HEK293 (cell line): ENCODE results near the gene OOSP4B.

Source experiments
- CTCF ChIA-PET: fragments of 350-600 bp; formaldehyde crosslinking; extraction: SDS; loops from one replicate; lab custom pipeline; 2021; ENCODE audit warnings: antibody characterized with exemption; lab: Yijun Ruan, JAX
- POLR2A ChIA-PET: fragments of 300-600 bp; formaldehyde crosslinking; extraction: SDS; loops from one replicate; lab custom pipeline; 2020; ENCODE audit warnings: antibody characterized with exemption, inconsistent platforms; lab: Yijun Ruan, JAX
- H3K27ac ChIP-seq: fragments of 200-500 bp; sonication (Bioruptor generic); 2 replicates; pipeline ENCODE4 v1.5.1; 2014; ENCODE audit warnings: low read depth, low read length, control low read depth, inconsistent platforms; ENCODE audit errors: extremely low read depth
- H3K36me3 ChIP-seq, 2 experiments: fragments of 200-500 bp in 1 of 2; sonication (Bioruptor generic) in 1 of 2; 1 replicate in 1 of 2; 2 replicates in 1 of 2; pipeline ENCODE4 v1.5.1; 2014 to 2017; ENCODE audit warnings: inconsistent platforms in 2 of 2, low read length in 2 of 2; ENCODE audit not compliant: control insufficient read depth in 2 of 2, insufficient read depth in 1 of 2
- H3K4me1 ChIP-seq: fragments of 200-500 bp; sonication (Bioruptor generic); 2 replicates; pipeline ENCODE4 v1.5.1; 2014; ENCODE audit warnings: mild to moderate bottlenecking, low read length, inconsistent platforms; ENCODE audit not compliant: control insufficient read depth, insufficient read depth
- H3K4me3 ChIP-seq: 2 replicates; pipeline ENCODE4 v1.5.1; 2011; ENCODE audit warnings: low read depth, mild to moderate bottlenecking, control low read depth, low read length, moderate library complexity
- H3K9me3 ChIP-seq: fragments of 200-500 bp; sonication (Bioruptor generic); 2 replicates; pipeline ENCODE4 v1.5.1; 2014; ENCODE audit warnings: low read depth, low read length, inconsistent platforms; ENCODE audit not compliant: control insufficient read depth, insufficient read depth
- BCL11A ChIP-seq: fragments of 450-650 bp; formaldehyde crosslinking; IDR thresholded peaks from 2 replicates; pipeline ENCODE4 v1.5.1; 2016; ENCODE audit warnings: low read depth, missing biosample characterization, missing genetic modification characterization
- ZNF174 ChIP-seq: fragments of 450-650 bp; formaldehyde crosslinking; IDR thresholded peaks from 2 replicates; pipeline ENCODE4 v1.5.0; 2017; ENCODE audit warnings: missing biosample characterization, mild to moderate bottlenecking, missing genetic modification characterization
- ZNF426 ChIP-seq: fragments of 450-650 bp; formaldehyde crosslinking; IDR thresholded peaks from 2 replicates; pipeline ENCODE4 v1.5.1; 2017; ENCODE audit warnings: missing biosample characterization, missing genetic modification characterization, mild to moderate bottlenecking, inconsistent platforms, moderate library complexity
- ZNF510 ChIP-seq: fragments of 450-650 bp; formaldehyde crosslinking; IDR thresholded peaks from 2 replicates; pipeline ENCODE4 v1.5.1; 2018; ENCODE audit warnings: mild to moderate bottlenecking, missing genetic modification characterization, missing biosample characterization; ENCODE audit not compliant: insufficient replicate concordance
- ZNF521 ChIP-seq: fragments of 450-650 bp; formaldehyde crosslinking; IDR thresholded peaks from 2 replicates; pipeline ENCODE4 v1.5.1; 2017; ENCODE audit warnings: missing biosample characterization, mild to moderate bottlenecking, missing genetic modification characterization
- ZNF530 ChIP-seq: fragments of 450-650 bp; formaldehyde crosslinking; IDR thresholded peaks from 2 replicates; pipeline ENCODE4 v1.5.1; 2016; ENCODE audit warnings: low read depth, missing biosample characterization, missing genetic modification characterization
- ZNF544 ChIP-seq: fragments of 450-650 bp; formaldehyde crosslinking; IDR thresholded peaks from 2 replicates; pipeline ENCODE4 v1.5.0; 2017; ENCODE audit warnings: missing biosample characterization, missing genetic modification characterization
- ZNF561 ChIP-seq: fragments of 450-650 bp; IDR thresholded peaks from 2 replicates; pipeline ENCODE4 v1.5.1; 2018; ENCODE audit warnings: missing biosample characterization, missing genetic modification characterization, borderline replicate concordance
- ZNF776 ChIP-seq: fragments of 450-650 bp; formaldehyde crosslinking; IDR thresholded peaks from 2 replicates; pipeline ENCODE4 v1.5.0; 2017; ENCODE audit warnings: missing biosample characterization, missing genetic modification characterization, borderline replicate concordance
- ZSCAN23 ChIP-seq: fragments of 450-650 bp; formaldehyde crosslinking; IDR thresholded peaks from 2 replicates; pipeline ENCODE4 v1.5.1; 2016; ENCODE audit warnings: missing biosample characterization, missing genetic modification characterization
- TF ChIP-seq, protein P1 (sequence below): fragments of 450-650 bp; formaldehyde crosslinking; IDR thresholded peaks from 2 replicates; pipeline ENCODE4 v1.5.1; 2016; ENCODE audit warnings: missing biosample characterization, missing genetic modification characterization
- TF ChIP-seq, protein P2 (sequence below): fragments of 450-650 bp; formaldehyde crosslinking; IDR thresholded peaks from 2 replicates; pipeline ENCODE4 v1.5.1; 2016; ENCODE audit warnings: missing biosample characterization, missing genetic modification characterization
- TF ChIP-seq, protein P3 (sequence below): fragments of 450-650 bp; formaldehyde crosslinking; IDR thresholded peaks from 2 replicates; pipeline ENCODE4 v1.5.1; 2017; ENCODE audit warnings: missing biosample characterization, mild to moderate bottlenecking, missing genetic modification characterization, moderate library complexity
- TF ChIP-seq, protein P4 (sequence below): fragments of 450-650 bp; formaldehyde crosslinking; IDR thresholded peaks from 2 replicates; pipeline ENCODE4 v1.5.1; 2016; ENCODE audit warnings: missing biosample characterization, missing genetic modification characterization
- TF ChIP-seq, protein P5 (sequence below): fragments of 450-650 bp; formaldehyde crosslinking; IDR thresholded peaks from 2 replicates; pipeline ENCODE4 v1.5.1; 2016; ENCODE audit warnings: missing biosample characterization, missing genetic modification characterization
- TF ChIP-seq, protein P6 (sequence below): fragments of 450-650 bp; formaldehyde crosslinking; IDR thresholded peaks from 2 replicates; pipeline ENCODE4 v1.5.0; 2017; ENCODE audit warnings: missing biosample characterization, missing genetic modification characterization, borderline replicate concordance
- TF ChIP-seq, protein P7 (sequence below): fragments of 450-650 bp; formaldehyde crosslinking; IDR thresholded peaks from 2 replicates; pipeline ENCODE4 v1.5.1; 2017; ENCODE audit warnings: missing biosample characterization, missing genetic modification characterization

OOSP4B gene

DNA sequence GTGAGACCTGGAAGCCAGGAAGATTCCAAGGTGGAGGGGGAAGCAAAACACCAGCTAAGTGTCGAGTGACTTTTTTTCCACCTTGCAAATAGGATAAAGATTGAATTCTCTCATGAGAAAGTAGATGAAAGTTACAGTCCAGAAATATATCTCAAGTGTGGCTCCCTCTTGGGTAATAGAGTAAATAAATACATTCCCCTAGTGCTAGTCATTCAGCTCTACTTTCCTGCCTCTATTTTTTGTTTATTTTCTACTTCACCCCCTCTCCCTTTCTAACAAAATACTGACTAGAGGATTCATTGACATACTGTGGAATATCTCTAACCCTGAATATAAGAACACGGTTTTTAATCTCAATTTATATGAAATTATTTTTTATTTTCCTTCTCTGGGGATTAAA lies 19.2 kb upstream of the OOSP4B start:
- Histone ChIP-seq H3K4me3 (no peak overlapping the region), H3K9me3 (no peaks in the 10 kb centered on the region), H3K36me3 (no peaks in the 10 kb centered on the region), H3K4me1 (no peaks in the 10 kb centered on the region), H3K27ac (no peak overlapping the region)
- TF ChIP-seq, protein P1, sequence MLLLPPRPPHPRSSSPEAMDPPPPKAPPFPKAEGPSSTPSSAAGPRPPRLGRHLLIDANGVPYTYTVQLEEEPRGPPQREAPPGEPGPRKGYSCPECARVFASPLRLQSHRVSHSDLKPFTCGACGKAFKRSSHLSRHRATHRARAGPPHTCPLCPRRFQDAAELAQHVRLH (tag by site-specific recombination): no peak
- TF ChIP-seq, protein P2, sequence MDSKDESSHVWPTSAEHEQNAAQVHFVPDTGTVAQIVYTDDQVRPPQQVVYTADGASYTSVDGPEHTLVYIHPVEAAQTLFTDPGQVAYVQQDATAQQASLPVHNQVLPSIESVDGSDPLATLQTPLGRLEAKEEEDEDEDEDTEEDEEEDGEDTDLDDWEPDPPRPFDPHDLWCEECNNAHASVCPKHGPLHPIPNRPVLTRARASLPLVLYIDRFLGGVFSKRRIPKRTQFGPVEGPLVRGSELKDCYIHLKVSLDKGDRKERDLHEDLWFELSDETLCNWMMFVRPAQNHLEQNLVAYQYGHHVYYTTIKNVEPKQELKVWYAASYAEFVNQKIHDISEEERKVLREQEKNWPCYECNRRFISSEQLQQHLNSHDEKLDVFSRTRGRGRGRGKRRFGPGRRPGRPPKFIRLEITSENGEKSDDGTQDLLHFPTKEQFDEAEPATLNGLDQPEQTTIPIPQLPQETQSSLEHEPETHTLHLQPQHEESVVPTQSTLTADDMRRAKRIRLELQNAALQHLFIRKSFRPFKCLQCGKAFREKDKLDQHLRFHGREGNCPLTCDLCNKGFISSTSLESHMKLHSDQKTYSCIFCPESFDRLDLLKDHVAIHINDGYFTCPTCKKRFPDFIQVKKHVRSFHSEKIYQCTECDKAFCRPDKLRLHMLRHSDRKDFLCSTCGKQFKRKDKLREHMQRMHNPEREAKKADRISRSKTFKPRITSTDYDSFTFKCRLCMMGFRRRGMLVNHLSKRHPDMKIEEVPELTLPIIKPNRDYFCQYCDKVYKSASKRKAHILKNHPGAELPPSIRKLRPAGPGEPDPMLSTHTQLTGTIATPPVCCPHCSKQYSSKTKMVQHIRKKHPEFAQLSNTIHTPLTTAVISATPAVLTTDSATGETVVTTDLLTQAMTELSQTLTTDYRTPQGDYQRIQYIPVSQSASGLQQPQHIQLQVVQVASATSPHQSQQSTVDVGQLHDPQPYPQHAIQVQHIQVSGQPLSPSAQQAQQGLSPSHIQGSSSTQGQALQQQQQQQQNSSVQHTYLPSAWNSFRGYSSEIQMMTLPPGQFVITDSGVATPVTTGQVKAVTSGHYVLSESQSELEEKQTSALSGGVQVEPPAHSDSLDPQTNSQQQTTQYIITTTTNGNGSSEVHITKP (tag by site-specific recombination): no peak
- TF ChIP-seq ZNF510 (no peak), ZNF561 (tag by site-specific recombination) (no peak), ZNF521 (tag by site-specific recombination) (no peak), ZNF544 (tag by site-specific recombination) (no peak), ZNF174 (tag by site-specific recombination) (no peak), ZNF530 (tag by site-specific recombination) (no peak), ZNF776 (tag by site-specific recombination) (no peak), ZSCAN23 (tag by site-specific recombination) (no peak), BCL11A (no peak), ZNF426 (tag by site-specific recombination) (no peak)
- TF ChIP-seq, protein P3, sequence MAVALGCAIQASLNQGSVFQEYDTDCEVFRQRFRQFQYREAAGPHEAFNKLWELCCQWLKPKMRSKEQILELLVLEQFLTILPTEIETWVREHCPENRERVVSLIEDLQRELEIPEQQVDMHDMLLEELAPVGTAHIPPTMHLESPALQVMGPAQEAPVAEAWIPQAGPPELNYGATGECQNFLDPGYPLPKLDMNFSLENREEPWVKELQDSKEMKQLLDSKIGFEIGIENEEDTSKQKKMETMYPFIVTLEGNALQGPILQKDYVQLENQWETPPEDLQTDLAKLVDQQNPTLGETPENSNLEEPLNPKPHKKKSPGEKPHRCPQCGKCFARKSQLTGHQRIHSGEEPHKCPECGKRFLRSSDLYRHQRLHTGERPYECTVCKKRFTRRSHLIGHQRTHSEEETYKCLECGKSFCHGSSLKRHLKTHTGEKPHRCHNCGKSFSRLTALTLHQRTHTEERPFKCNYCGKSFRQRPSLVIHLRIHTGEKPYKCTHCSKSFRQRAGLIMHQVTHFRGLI (tag by site-specific recombination): no peak
- TF ChIP-seq, protein P4, sequence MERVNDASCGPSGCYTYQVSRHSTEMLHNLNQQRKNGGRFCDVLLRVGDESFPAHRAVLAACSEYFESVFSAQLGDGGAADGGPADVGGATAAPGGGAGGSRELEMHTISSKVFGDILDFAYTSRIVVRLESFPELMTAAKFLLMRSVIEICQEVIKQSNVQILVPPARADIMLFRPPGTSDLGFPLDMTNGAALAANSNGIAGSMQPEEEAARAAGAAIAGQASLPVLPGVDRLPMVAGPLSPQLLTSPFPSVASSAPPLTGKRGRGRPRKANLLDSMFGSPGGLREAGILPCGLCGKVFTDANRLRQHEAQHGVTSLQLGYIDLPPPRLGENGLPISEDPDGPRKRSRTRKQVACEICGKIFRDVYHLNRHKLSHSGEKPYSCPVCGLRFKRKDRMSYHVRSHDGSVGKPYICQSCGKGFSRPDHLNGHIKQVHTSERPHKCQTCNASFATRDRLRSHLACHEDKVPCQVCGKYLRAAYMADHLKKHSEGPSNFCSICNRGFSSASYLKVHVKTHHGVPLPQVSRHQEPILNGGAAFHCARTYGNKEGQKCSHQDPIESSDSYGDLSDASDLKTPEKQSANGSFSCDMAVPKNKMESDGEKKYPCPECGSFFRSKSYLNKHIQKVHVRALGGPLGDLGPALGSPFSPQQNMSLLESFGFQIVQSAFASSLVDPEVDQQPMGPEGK (tag by site-specific recombination): no peak
- TF ChIP-seq, protein P5, sequence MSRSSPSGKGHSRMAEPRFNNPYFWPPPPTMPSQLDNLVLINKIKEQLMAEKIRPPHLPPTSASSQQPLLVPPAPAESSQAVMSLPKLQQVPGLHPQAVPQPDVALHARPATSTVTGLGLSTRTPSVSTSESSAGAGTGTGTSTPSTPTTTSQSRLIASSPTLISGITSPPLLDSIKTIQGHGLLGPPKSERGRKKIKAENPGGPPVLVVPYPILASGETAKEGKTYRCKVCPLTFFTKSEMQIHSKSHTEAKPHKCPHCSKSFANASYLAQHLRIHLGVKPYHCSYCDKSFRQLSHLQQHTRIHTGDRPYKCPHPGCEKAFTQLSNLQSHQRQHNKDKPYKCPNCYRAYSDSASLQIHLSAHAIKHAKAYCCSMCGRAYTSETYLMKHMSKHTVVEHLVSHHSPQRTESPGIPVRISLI: no peak
- TF ChIP-seq, protein P6, sequence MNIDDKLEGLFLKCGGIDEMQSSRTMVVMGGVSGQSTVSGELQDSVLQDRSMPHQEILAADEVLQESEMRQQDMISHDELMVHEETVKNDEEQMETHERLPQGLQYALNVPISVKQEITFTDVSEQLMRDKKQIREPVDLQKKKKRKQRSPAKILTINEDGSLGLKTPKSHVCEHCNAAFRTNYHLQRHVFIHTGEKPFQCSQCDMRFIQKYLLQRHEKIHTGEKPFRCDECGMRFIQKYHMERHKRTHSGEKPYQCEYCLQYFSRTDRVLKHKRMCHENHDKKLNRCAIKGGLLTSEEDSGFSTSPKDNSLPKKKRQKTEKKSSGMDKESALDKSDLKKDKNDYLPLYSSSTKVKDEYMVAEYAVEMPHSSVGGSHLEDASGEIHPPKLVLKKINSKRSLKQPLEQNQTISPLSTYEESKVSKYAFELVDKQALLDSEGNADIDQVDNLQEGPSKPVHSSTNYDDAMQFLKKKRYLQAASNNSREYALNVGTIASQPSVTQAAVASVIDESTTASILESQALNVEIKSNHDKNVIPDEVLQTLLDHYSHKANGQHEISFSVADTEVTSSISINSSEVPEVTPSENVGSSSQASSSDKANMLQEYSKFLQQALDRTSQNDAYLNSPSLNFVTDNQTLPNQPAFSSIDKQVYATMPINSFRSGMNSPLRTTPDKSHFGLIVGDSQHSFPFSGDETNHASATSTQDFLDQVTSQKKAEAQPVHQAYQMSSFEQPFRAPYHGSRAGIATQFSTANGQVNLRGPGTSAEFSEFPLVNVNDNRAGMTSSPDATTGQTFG: no peak
- TF ChIP-seq, protein P7, sequence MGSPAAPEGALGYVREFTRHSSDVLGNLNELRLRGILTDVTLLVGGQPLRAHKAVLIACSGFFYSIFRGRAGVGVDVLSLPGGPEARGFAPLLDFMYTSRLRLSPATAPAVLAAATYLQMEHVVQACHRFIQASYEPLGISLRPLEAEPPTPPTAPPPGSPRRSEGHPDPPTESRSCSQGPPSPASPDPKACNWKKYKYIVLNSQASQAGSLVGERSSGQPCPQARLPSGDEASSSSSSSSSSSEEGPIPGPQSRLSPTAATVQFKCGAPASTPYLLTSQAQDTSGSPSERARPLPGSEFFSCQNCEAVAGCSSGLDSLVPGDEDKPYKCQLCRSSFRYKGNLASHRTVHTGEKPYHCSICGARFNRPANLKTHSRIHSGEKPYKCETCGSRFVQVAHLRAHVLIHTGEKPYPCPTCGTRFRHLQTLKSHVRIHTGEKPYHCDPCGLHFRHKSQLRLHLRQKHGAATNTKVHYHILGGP (tag by site-specific recombination): no peak
- POLR2A ChIA-PET: no interaction called here
- CTCF ChIA-PET: no interaction called here
